Measurements from ENCODE around the gene VSIG4. TPM values are rescaled to one million over a fixed set of nuclear protein-coding genes. Genes with fewer than 3 reads are reported as not detected.

The VSIG4 gene
- total and polyA plus RNA-seq, 11 donors: 4.7 to 162 (median 27.5) TPM

GRCh38 chrX:65999563-66000148, 40.2 kb downstream of the VSIG4 start:
- intact Hi-C loops (cut with DNase I): no loop called here
- DNase-seq (no peak), ATAC-seq (no peak)
- no peak for TF ChIP-seq POLR2A (IDR thresholded peaks at IDR 0.05)
- TF ChIP-seq CTCF (IDR thresholded peaks at IDR 0.05): no peak
- Histone ChIP-seq H3K27ac (no peak overlapping the region), H3K27me3 (peaks cover 0 to 16% (median 0%) of the 10 kb centered on the region in 9 donors), H3K9me3 (no peaks in the 10 kb centered on the region), H3K4me3 (no peak overlapping the region), H3K4me1 (peaks cover 0 to 54% (median 0%) of the 10 kb centered on the region in 12 donors), H3K36me3 (no peaks in the 10 kb centered on the region)
- WGBS, 4 donors: 44 to 78% (median 72%) methylated on average over 1 of the region's 1 CpG

DNA sequence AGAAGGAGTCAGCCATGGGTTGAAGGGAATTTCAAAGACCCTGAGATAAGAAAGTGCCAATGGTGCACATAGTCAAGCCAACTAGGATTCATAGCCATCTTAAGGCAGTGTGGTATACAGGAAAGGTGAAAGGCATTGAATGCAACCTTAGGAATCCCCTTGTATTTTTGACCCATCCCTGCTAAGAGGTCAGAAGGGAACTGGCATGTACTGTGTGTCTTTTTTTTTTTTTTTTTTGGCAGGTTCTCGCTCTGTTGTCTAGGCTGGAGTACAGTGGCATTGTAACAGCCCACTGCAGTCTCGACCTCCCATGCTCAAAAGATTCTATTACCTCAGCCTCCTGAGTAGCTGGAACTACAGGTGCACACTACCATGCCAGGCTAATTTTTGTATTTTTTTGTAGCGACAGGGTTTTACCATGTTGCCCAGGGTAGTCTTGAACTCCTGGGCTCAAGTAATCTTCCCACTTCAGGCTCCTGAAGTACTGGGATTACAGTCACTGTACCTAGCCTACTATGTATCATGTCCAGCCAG, 40.8 kb downstream of the VSIG4 start:
- Histone ChIP-seq H3K4me3 (no peak overlapping the region), H3K27ac (no peak overlapping the region)

DNA sequence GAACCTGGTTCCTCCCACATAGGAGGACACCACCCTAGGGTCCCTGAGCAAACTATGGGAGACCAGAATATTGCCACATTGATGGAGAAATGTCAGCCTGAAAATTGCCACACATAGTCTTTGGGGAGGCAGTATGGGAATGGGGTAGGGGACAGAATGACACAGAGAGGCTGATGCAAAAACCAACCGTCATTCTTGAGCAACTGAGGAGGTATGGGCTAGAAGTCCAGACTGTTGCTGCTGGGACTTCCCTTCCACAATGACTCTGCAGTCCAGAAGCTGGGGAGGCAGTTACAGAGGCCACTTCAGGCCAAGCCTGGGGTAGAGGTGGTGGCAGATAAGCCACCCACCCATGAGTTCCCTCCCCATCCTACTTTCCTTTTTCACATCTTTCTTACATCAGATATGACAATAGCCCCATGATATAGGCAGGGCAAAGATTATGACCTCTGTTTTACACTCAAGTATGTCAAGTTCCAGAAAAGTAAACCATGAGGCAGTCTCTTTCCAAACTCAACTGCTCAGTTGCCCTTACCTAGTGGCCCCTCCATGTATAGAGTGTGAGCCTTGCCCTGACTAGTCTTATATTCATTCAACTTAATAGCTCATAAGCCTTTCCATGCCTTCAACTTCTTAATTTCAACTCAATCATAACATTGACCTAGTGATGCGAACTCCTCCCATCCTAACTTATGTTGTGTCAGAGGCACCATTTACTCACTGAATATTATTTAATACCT, 41.7 kb downstream of the VSIG4 start:
- Histone ChIP-seq H3K9me3 (no peaks in the 10 kb centered on the region), H3K36me3 (no peaks in the 10 kb centered on the region), H3K4me1 (peaks cover 0 to 39% (median 0%) of the 10 kb centered on the region in 12 donors), H3K4me3 (no peak overlapping the region), H3K27me3 (peaks cover 0 to 16% (median 0%) of the 10 kb centered on the region in 9 donors), H3K27ac (peak overlapping the region in 1 of 12 donors; percentile 30)
- peak in 1 of 5 donors; percentile 30 for DNase-seq
- peak in 2 of 4 donors; percentile 41 to 71 for ATAC-seq
- TF ChIP-seq CTCF (IDR thresholded peaks at IDR 0.05) (no peak), POLR2A (IDR thresholded peaks at IDR 0.05) (no peak)
- 67 to 91% (median 83%) methylated on average over 2 of the region's 2 CpGs for WGBS, 4 donors
- intact Hi-C loops (cut with DNase I): no loop called here

More for the DNA sequence above, 40.8 kb downstream of the VSIG4 start:
- ATAC-seq: no peak
- no peak for DNase-seq
- TF ChIP-seq POLR2A (IDR thresholded peaks at IDR 0.05): no peak
- TF ChIP-seq CTCF (IDR thresholded peaks at IDR 0.05): no peak
- Histone ChIP-seq H3K36me3 (no peaks in the 10 kb centered on the region), H3K4me1 (peaks cover 0 to 48% (median 0%) of the 10 kb centered on the region in 12 donors), H3K27me3 (peaks cover 0 to 16% (median 0%) of the 10 kb centered on the region in 9 donors), H3K9me3 (no peaks in the 10 kb centered on the region)
- WGBS, 4 donors: 69 to 90% (median 80%) methylated on average over 3 of the region's 3 CpGs
- intact Hi-C loops (cut with DNase I): no loop called here
